Gastrocnemius medialis (tissue), 4 donors: ENCODE measurements around the gene PLA2G2A.

ENCODE experiments used
- CTCF ChIP-seq, 5 experiments: fragments of 450-650 bp in 3 of 5; fragments of 200-600 bp in 2 of 5; sonication (generic) in 2 of 5; IDR thresholded peaks in 4 of 5; conservative IDR thresholded peaks in 1 of 5; 1 replicate in 4 of 5; 2 replicates in 1 of 5; pipeline ENCODE4 v1.5.1; 2016 to 2019; ENCODE audit warnings: antibody characterized with exemption in 5 of 5, mild to moderate bottlenecking in 3 of 5, moderate library complexity in 3 of 5
- POLR2A ChIP-seq, 2 donors: fragments of 450-650 bp; IDR thresholded peaks; one replicate each; pipeline ENCODE4 v1.6.1; 2017; ENCODE audit warnings: antibody characterized with exemption in 2 of 2, mild to moderate bottlenecking in 2 of 2, moderate library complexity in 2 of 2

- TF ChIP-seq CTCF (IDR thresholded peaks at IDR 0.05 in 4 of 5, conservative IDR thresholded peaks at IDR 0.05 in 1 of 5): no peak
- no peak for TF ChIP-seq POLR2A (IDR thresholded peaks at IDR 0.05)
Observed at GRCh38 chr1:19967808-19968207, 11.6 kb downstream of the PLA2G2A start.
